ENCODE results near the gene SSR2.

Gene SSR2

GRCh38 chr1:155974208-155975115 is 46.3 kb downstream of the SSR2 start:
- no peak for DNase-seq (ENCODE audit: low read depth in 1 of 2, low spot score in 1 of 2)

GRCh38 chr1:155973723-155974122 is 47.0 kb downstream of the SSR2 start:
- no peak for DNase-seq (ENCODE audit: low read depth in 1 of 2, low spot score in 1 of 2)

- no peak for DNase-seq (ENCODE audit: low read depth in 1 of 2, low spot score in 1 of 2)
Observed at GRCh38 chr1:155971910-155972809, 48.6 kb downstream of the SSR2 start.

GRCh38 chr1:155970531-155971167 is 50.1 kb downstream of the SSR2 start:
- no peak for DNase-seq (ENCODE audit: low read depth in 1 of 2, low spot score in 1 of 2)

GRCh38 chr1:155969377-155969791 is 51.4 kb downstream of the SSR2 start:
- DNase-seq (ENCODE audit: low read depth in 1 of 2, low spot score in 1 of 2) = no peak

- no peak for DNase-seq (ENCODE audit: low read depth in 1 of 2, low spot score in 1 of 2)
Observed at GRCh38 chr1:155968670-155969069, 52.1 kb downstream of the SSR2 start.

- no peak for DNase-seq (ENCODE audit: low read depth in 1 of 2, low spot score in 1 of 2)
Observed at GRCh38 chr1:155968051-155968400, 52.7 kb downstream of the SSR2 start.

- DNase-seq (ENCODE audit: low read depth in 1 of 2, low spot score in 1 of 2) = no peak
Observed at GRCh38 chr1:155967341-155968050, 53.3 kb downstream of the SSR2 start.

GRCh38 chr1:155966750-155967149 is 54.0 kb downstream of the SSR2 start:
- no peak for DNase-seq (ENCODE audit: low read depth in 1 of 2, low spot score in 1 of 2)

- no peak for DNase-seq (ENCODE audit: low read depth in 1 of 2, low spot score in 1 of 2)
Observed at GRCh38 chr1:155966135-155966534, 54.6 kb downstream of the SSR2 start.

GRCh38 chr1:155964193-155964592 is 56.6 kb downstream of the SSR2 start:
- DNase-seq (ENCODE audit: low read depth in 1 of 2, low spot score in 1 of 2) = no peak

GRCh38 chr1:155962599-155963211 is 58.0 kb downstream of the SSR2 start:
- no peak for DNase-seq (ENCODE audit: low read depth in 1 of 2, low spot score in 1 of 2)

- DNase-seq (ENCODE audit: low read depth in 1 of 2, low spot score in 1 of 2) = no peak
Observed at GRCh38 chr1:155961937-155962336, 58.8 kb downstream of the SSR2 start.

- no peak for DNase-seq (ENCODE audit: low read depth in 1 of 2, low spot score in 1 of 2)
Observed at GRCh38 chr1:155960081-155960745, 60.5 kb downstream of the SSR2 start.
